Urinary bladder (tissue), 4 donors: ENCODE data around the gene FBF1. TPM values are rescaled to one million over a fixed set of nuclear protein-coding genes. Genes with fewer than 3 reads are reported as not detected.
"Not testable (repeated sequence)": the region's sequence is repeated elsewhere in the genome, so short reads cannot be mapped to it uniquely, and the experiment has no call there.

Experiments
- DNase-seq: peaks from one replicate; pipeline ENCODE4 v3.0.0-alpha.2; 2015; ENCODE audit errors: extremely low spot score
- H3K27ac ChIP-seq: one replicate; pipeline ENCODE4 v1.5.1; 2013; ENCODE audit warnings: low read depth, mild to moderate bottlenecking, moderate library complexity
- H3K36me3 ChIP-seq: one replicate; pipeline ENCODE4 v1.6.1; 2013; ENCODE audit warnings: mild to moderate bottlenecking, moderate library complexity; ENCODE audit not compliant: insufficient read depth
- H3K4me1 ChIP-seq: one replicate; pipeline ENCODE4 v1.6.1; 2013; ENCODE audit warnings: mild to moderate bottlenecking, moderate library complexity; ENCODE audit not compliant: insufficient read depth
- H3K4me3 ChIP-seq: one replicate; pipeline ENCODE4 v1.5.1; 2013; ENCODE audit warnings: low read depth, low read length
- WGBS: extraction: QIAGEN DNeasy Blood & Tissue Kit; methylation state at CpG from one replicate; pipeline ENCODE4 v1.1.7; 2013; 5-methylcytosine and 5-hydroxymethylcytosine counted together
- polyA plus RNA-seq: library from polyadenylated mRNA; stranded (reverse); fragments of 200-250 nt; gene quantifications from one replicate; pipeline ENCODE4 v1.2.3, GENCODE V29; 2013
- total RNA-seq: library from RNA; depleted of rRNA; stranded (reverse); fragments of >200 nt; gene quantifications from one replicate; pipeline ENCODE4 v1.2.3, GENCODE V29; 2014
- donor health status: healthy with polysubstance abuse.
- donor health status: healthy.

The FBF1 gene
- total and polyA plus RNA-seq, 2 donors: 7.9 to 10.7 TPM

DNA sequence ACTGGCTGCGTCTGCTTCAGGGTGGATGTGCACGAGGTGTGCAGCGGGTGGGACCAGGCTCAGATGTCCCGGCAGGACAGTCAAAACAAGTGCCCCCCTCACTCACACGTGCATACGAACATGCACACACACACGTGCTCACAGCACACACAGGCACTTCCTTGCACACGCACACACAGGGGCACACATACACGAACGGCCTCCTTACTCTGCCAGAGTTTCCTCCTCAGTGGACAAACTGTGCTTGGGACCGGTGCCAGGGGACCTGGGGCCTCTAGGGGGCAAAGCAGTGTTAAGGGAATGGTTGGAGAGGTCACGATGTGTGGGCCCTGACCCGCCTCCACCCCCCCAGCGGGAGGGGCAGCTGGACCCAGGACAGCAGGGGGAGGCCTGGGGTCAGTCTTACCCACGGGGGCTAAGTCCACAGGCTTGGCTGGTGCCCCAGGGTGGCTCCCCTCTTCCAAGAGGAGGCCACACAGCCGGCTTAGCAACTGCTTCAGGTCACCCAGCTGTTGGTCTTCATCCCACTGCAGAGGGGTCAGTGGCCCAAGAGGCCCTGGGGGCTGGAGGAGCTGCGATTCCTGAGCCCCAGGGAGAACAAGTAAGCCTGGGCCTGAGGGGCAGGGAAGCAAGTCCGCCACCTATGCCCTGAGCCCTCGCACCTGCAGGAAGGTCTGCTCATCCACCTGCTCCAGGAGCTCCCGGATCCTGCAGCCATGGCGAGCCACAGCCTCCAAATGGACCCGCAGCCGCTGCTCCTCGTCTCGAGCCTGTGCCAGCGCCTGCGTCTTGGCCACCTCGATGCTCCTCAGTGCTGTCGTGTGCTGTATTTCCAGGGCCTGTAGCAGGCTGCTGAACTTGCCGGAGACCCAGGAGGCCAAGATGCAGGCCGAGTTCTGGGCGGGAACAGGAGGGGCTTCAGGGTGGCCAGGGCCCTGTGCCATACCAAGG, 49.0 kb downstream of the FBF1 start:
- no peak for DNase-seq
- WGBS: 76% methylated on average over 32 of the region's 32 CpGs
- Histone ChIP-seq H3K4me3 (no peak overlapping the region), H3K4me1 (no peaks in the 10 kb centered on the region), H3K36me3 (peaks cover 3% of the 10 kb centered on the region), H3K27ac (no peak overlapping the region)

DNA sequence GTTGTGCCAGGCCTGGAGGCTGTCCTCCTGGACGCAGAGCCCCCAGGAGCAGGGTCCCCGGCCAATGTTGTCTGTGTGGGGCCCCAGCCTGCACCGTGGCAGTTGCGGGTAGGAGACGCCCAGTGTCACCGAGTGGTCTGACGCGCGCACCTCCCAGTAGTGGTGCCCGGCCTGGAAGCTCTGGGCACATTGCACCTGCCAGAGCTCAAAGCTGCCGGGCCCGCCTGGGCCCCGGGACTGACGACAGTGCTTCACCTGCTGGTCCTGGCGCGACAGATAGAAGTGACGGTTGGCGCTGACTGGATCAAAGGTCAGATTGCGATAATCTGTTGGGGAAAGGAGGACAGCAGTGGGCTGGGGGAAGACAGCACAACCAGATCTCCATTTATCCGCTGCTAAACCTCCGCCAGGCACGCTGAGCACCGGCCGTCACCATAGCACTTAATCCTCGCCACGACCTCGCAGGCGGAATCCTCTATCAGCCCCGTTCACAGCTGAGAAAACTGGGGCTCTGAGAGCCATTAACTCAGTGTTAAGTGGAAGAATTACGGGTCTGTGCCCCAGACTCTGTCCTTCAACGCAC, 49.7 kb downstream of the FBF1 start:
- WGBS: 88% methylated on average over 31 of the region's 31 CpGs
- no peak for DNase-seq
- Histone ChIP-seq H3K4me3 (no peak overlapping the region), H3K36me3 (peaks cover 3% of the 10 kb centered on the region), H3K4me1 (no peaks in the 10 kb centered on the region), H3K27ac (no peak overlapping the region)

DNA sequence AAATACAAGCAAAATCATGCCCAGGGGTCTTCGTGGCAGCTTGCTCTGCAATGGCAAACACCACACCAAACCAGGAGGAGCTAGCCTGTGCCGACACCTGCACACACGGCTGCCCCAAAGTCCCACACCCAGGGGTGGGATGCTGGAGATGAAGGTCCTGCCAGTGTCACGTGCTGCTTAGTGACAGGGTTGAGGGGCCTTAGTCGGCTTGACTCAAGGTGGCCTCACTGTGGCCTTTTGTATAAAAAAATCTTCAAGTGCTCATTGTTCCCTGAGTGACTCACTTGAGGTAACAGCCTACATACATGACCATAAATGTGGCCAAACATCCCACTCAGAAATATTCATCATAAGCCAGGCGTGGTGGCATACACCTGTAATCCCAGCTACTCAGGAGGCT, 51.4 kb downstream of the FBF1 start:
- DNase-seq: no peak
- Histone ChIP-seq H3K27ac (no peak overlapping the region), H3K4me3 (no peak overlapping the region), H3K36me3 (peaks cover 3% of the 10 kb centered on the region), H3K4me1 (no peaks in the 10 kb centered on the region)
- 76% methylated on average over 6 of the region's 6 CpGs for WGBS

DNA sequence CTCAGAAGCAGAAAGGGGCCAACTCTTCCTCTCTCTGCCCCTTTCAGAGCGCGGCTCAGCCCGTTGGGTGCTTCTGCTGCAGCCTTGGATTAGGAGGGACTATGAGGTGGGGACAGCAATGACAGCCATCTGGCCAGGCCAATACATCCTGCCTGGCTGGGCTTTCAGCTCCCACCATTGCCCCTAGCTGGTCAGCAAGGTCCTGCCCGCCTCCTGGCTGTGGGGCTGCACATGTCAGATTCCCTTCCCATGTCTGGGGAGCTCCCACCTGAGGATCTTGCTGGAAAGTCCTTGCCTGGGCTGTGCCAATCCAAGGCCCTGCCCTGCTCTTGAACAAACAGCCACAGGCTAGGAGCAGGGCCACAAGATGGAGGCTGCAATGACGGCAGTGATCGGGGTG, 52.4 kb downstream of the FBF1 start:
- H3K27ac ChIP-seq: no peak overlapping the region
- no peaks in the 10 kb centered on the region for H3K4me1 ChIP-seq
- 82% methylated on average over 6 of the region's 6 CpGs for WGBS
- H3K4me3 ChIP-seq: no peak overlapping the region
- peaks cover 3% of the 10 kb centered on the region for H3K36me3 ChIP-seq
- DNase-seq: no peak

DNA sequence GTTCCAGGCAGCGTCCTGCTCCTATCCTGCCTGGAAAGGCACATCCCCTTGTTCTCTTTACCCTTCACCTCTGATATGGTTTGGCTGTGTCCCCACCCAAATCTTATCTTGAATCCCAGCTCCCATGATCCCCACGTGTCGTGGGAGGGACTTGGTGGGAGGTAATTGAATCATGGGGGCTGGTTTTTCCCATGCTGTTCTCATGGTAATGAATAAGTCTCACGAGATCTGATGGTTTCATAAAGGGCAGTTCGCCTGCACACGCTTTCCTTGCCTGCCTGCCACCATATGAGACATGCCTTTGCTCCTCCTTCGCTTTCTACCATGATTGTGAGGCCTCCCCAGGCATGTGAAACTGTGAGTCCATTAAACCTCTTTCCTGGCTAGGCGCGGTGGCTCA, 55.0 kb downstream of the FBF1 start:
- not testable (repeated sequence) for H3K27ac ChIP-seq, H3K4me1 ChIP-seq, DNase-seq, H3K4me3 ChIP-seq, H3K36me3 ChIP-seq
- WGBS: 85% methylated on average over 9 of the region's 9 CpGs

DNA sequence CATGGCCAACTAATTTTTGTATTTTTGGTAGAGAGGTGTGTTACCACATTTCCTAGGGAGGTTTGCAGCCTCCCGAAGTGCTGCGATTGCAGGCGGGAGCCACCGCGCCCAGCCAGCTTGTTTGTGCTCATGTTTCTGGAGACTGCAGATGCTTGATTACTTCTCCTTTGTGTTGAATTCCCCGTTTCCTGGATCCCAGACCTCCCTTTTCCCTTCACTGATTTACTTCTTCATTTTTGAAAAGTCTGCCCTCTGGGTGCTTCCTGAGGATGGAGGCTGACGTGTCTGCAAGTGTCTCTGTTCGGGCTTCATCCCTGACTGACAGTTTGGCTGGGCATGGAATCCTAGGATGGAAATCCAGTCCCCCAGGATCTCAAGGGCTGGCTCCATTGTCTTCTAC, 55.4 kb downstream of the FBF1 start:
- 79% methylated on average over 8 of the region's 8 CpGs for WGBS
- Histone ChIP-seq H3K27ac (no peak overlapping the region), H3K4me1 (no peaks in the 10 kb centered on the region), H3K36me3 (no peaks in the 10 kb centered on the region), H3K4me3 (no peak overlapping the region)
- no peak for DNase-seq

DNA sequence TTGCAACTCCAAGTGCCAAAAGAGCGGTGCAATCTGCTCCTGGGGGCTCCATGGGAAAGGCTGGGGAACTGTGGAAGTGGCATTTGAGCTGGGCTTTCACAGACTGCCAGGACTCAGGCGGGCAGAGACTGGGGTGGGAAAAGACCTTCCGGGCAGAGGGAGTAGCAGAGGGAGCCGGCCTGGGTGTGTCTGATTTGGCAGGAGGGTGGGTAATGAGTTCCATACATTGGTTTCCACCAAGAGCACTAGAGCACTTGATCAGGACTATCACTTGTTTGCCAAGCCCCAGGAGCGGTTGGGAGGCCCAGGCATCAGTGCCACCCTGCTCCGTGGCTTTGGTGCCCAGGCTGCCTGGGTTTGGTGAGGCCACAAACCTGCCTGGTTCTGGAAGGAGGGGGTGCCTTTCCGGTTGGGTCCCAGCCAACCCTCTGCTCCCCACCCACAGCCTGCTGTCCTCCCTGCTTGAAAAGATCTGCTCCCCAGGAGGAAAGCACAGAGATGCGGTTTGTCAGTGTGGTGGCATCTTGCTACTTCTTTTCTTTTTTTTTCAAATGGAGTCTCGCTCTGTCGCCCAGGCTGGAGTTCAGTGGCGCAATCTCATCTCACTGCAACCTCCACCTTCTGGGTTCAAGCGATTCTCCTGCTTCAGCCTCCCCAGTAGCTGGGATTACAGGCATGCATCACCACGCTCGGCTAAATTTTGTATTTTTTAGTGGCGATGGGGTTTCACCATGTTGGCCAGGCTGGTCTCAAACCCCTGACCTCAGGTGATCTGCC, 59.0 kb downstream of the FBF1 start:
- DNase-seq: no peak
- H3K4me1 ChIP-seq: no peaks in the 10 kb centered on the region
- H3K36me3 ChIP-seq: no peaks in the 10 kb centered on the region
- WGBS: 84% methylated on average over 15 of the region's 15 CpGs
- no peak overlapping the region for H3K4me3 ChIP-seq
- H3K27ac ChIP-seq: no peak overlapping the region

DNA sequence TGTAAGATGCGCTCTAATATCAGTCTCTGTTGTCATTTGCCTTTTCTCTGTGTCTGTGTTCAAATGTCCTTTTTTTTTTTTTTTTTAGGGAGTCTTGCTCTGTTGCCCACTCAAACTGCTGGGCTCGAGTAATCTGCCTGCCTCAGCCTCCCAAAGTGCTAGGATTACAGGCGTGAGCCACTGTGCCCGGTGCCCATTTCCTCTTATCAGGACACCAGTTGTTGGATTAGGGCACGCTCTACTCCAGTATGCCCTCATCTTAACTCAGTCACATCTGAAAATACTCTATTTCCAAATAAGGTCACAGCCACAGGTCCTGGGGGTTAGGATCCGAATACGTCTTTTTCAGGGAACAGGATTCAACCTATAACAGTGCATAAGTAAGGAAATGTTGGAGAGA, 60.6 kb downstream of the FBF1 start:
- DNase-seq: no peak
- Histone ChIP-seq H3K4me1 (no peaks in the 10 kb centered on the region), H3K36me3 (no peaks in the 10 kb centered on the region), H3K27ac (no peak overlapping the region), H3K4me3 (no peak overlapping the region)
- 59% methylated on average over 7 of the region's 7 CpGs for WGBS

DNA sequence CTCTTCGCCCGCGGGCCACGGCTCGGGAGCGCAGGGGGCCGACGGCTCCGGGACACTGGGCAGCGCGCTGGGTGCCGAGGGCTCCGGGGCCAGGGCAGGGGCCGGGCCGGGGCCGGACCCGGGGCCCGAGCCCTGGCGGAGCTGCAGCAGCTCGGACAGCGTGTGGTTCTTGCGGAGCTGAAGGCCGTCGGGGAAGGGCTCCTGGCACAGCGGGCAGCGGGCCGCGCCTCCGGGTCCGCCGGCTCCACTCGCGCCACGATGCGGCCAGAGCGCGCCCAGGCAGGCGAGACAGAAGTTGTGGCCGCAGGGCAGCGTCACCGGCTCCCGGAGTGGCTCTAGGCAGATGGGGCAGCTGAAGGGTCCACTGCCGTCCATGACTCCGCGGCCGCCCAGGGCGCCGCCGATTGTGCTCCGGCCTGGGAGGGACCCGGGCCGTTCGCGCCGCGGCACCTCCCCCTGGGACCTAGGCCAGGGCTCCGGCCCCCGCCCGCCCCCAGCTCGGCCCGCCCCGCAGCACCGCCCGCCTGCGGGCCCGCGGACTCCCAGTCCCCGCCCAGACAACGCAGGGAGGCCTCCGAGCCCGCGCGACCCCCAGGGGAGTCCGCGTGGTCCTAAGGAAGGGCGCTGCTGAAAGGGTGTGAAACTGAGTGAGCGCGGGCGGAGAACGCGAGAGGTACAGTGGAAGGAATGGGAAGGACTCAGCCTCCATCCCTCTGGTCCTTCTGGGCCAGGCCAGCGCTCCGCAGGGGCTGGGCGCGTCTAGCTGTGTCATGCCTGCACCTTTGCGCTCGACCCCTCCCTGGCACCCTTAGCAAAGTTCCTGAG, 62.5 kb downstream of the FBF1 start, which contains the start of gene TRIM47:
Gene TRIM47 (minus strand): TSS at position 408 of the 825 bp plus-strand sequence. CDS start 33 bp downstream, at position 375.
- peak within 1 kb of the TSS; percentile 41 for H3K27ac ChIP-seq
- H3K4me1 ChIP-seq: no peaks in the 10 kb centered on the region
- under 1% methylated on average over 87 of the region's 87 CpGs for WGBS
- no peaks in the 10 kb centered on the region for H3K36me3 ChIP-seq
- H3K4me3 ChIP-seq: peak within 1 kb of the TSS; percentile 64
- no peak for DNase-seq

DNA sequence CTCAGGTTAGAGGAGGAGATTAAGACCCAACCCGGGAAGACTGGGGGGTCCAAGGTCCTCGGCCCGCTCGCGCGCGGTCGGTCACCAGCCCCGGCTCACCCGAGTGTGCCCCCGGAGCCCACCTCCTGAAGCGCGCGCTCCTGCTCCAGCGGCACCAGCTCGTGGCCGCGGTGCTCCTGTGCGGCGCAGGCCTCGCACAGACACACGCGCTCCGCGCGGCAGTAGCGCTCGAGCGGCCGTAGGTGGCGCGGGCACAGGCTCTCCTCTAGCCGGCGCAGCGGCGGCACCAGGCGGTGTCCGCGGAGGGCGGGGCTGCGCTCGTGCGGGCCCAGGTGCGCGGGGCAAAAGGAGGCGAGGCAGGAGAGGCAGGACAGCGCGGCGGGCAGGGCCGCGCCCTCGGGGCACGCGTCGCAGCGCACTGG, 63.1 kb downstream of the FBF1 start:
- H3K4me1 ChIP-seq: no peaks in the 10 kb centered on the region
- no peak for DNase-seq
- H3K4me3 ChIP-seq: peak overlapping the region; percentile 64
- WGBS: under 1% methylated on average over 56 of the region's 56 CpGs
- H3K36me3 ChIP-seq: no peaks in the 10 kb centered on the region
- H3K27ac ChIP-seq: peak overlapping the region; percentile 41

DNA sequence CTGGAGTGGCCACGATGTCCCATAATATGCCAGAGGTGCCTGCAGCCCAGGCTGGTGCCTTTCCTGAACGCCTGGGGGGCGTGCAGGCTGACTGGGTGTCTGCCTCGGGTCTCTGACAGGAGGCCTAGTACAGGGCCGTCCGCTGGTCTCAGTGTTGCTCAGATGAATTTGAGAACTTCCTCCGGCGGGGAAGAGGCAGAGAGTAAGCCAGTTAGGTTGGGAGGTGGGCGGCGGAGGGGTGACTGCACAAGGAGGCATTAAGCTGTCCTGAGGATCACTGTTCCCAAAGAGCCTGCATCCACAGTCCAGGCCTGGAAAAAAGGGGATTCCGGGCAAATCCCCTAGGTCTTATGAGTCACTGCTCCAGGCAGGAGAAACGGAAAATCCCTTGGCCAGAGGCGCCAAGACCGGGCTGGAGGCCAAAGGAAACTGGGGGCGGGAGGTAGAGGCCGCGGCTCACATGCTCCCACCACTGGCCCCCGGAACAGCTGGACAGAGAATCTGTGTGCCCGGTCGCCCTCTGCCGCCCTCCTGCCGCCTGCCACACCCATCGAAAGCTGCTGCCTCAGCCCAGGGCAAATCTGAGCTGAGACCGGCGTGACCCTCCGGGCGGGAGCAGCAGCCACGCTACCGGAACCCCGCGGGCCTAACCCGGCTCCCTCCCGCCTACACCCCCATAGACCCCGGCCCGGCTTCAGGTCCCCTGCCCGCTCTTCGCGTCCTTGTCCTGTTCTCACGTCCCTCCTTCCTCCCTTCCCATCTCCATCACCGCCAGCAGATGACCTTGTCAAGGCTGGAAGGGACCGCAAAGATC, 63.7 kb downstream of the FBF1 start:
- Histone ChIP-seq H3K4me1 (no peaks in the 10 kb centered on the region), H3K4me3 (peak overlapping the region; percentile 64), H3K27ac (peak overlapping the region; percentile 76), H3K36me3 (no peaks in the 10 kb centered on the region)
- DNase-seq: no peak
- 4% methylated on average over 41 of the region's 41 CpGs for WGBS

DNA sequence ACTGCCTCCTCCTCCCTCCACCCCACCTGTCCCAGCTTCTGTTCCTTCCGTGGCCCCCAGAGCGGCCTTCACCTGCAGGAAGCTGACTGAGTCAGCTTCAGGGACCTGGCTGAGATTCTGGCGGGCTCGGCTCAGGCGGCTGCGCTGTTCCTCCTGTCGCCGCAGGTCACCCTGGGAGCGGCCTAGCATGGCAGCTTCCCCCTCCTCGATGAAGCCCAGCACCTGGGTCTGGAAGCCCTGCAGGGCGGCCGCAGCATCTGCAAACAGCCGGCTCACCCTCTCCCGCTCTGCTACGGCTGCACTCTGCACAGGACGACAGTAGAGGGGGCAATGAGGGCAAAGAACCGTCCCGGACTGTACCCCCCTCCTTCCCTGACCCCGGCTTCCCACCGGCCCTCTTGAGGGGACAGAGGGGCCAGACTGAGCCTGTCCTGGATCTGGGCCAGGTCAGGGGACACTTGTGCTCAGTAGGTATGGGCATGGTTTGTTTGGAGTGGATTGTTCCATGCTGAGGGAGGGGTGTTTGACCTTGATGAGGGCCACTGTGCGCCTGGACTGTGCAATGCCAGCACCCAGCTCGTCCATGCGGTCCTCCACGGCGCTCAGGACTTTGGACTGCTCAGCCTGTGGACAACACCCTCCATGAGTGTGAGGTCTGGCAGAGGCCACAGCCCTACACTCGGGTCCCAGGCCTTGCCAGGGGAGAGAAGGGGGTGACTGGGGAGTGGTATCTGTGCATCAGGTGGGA, 64.5 kb downstream of the FBF1 start:
- no peak for DNase-seq
- WGBS: 23% methylated on average over 26 of the region's 26 CpGs
- Histone ChIP-seq H3K4me1 (no peaks in the 10 kb centered on the region), H3K36me3 (no peaks in the 10 kb centered on the region), H3K27ac (peak overlapping the region; percentile 76), H3K4me3 (no peak overlapping the region)
